Osteoblast (primary cell): ENCODE results near the gene CHCHD1. TPM values are rescaled to one million over a fixed set of nuclear protein-coding genes. Genes with fewer than 3 reads are reported as not detected.

ENCODE experiments used
- DNase-seq: peaks from one replicate; pipeline ENCODE4 v3.0.0; 2011; ENCODE audit warnings: low spot score, mixed read lengths; ENCODE audit not compliant: insufficient read length; ENCODE audit errors: missing footprints
- H2AFZ ChIP-seq: 2 replicates; pipeline ENCODE4 v1.6.0; 2011; ENCODE audit warnings: mild to moderate bottlenecking, low read length
- H3K27ac ChIP-seq: 2 replicates; pipeline ENCODE4 v1.5.1; 2011; ENCODE audit warnings: mild to moderate bottlenecking, low read depth, low read length, moderate library complexity
- H3K27me3 ChIP-seq: 2 replicates; pipeline ENCODE4 v1.6.0; 2012; ENCODE audit warnings: mild to moderate bottlenecking, control low read depth, inconsistent platforms, low read length, moderate library complexity; ENCODE audit not compliant: insufficient read depth
- H3K36me3 ChIP-seq: 2 replicates; pipeline ENCODE4 v1.5.1; 2011; ENCODE audit warnings: mild to moderate bottlenecking, low read length, control low read depth, moderate library complexity; ENCODE audit not compliant: insufficient read depth
- H3K4me1 ChIP-seq: 2 replicates; pipeline ENCODE4 v1.5.1; 2011; ENCODE audit warnings: mild to moderate bottlenecking, low read length, control low read depth, moderate library complexity; ENCODE audit not compliant: insufficient read depth
- H3K4me2 ChIP-seq: 2 replicates; pipeline ENCODE4 v1.6.0; 2011; ENCODE audit warnings: mild to moderate bottlenecking, low read length; ENCODE audit not compliant: insufficient read depth
- H3K4me3 ChIP-seq: fragments of 200-600 bp; sonication (generic); 3 replicates; pipeline ENCODE4 v1.5.1; 2012; ENCODE audit warnings: mild to moderate bottlenecking, low read length, inconsistent platforms; ENCODE audit not compliant: insufficient read depth
- H3K79me2 ChIP-seq: 2 replicates; pipeline ENCODE4 v1.6.0; 2012; ENCODE audit warnings: mild to moderate bottlenecking, low read length, control low read depth, inconsistent platforms; ENCODE audit not compliant: insufficient read depth
- H3K9me3 ChIP-seq: 2 replicates; pipeline ENCODE4 v1.5.1; 2011; ENCODE audit warnings: low read depth, low read length, control low read depth
- H4K20me1 ChIP-seq: 2 replicates; pipeline ENCODE4 v1.6.0; 2012; ENCODE audit warnings: mild to moderate bottlenecking, low read length, control low read depth; ENCODE audit not compliant: insufficient read depth
- CTCF ChIP-seq: IDR thresholded peaks from 2 replicates; pipeline ENCODE4 v1.5.1; 2011; ENCODE audit warnings: mild to moderate bottlenecking, low read depth, low read length, moderate library complexity; ENCODE audit errors: extremely low read depth
- total RNA-seq: library from RNA; depleted of rRNA; stranded (reverse); fragments of >200 nt; gene quantifications from 2 replicates; pipeline ENCODE4 v1.2.3, GENCODE V29; 2012

Gene CHCHD1
- total RNA-seq, 1 donor = 12.7 TPM

- H3K27me3 ChIP-seq = no peaks in the 10 kb centered on the region
- no peak overlapping the region for H3K4me3 ChIP-seq
- peaks cover 80% of the 10 kb centered on the region for H3K36me3 ChIP-seq
- peaks cover 13% of the 10 kb centered on the region for H4K20me1 ChIP-seq
- H2AFZ ChIP-seq = no peak overlapping the region
- no peak overlapping the region for H3K27ac ChIP-seq
- peaks cover under 1% of the 10 kb centered on the region for H3K79me2 ChIP-seq
- H3K9me3 ChIP-seq = no peaks in the 10 kb centered on the region
- no peak for DNase-seq
- H3K4me1 ChIP-seq = no peaks in the 10 kb centered on the region
- no peak for TF ChIP-seq CTCF
- H3K4me2 ChIP-seq = no peak overlapping the region
Observed at GRCh38 chr10:73801253-73801590, 19.4 kb downstream of the CHCHD1 start.

GRCh38 chr10:73802276-73802991, 20.6 kb downstream of the CHCHD1 start:
- Histone ChIP-seq H3K27me3 (no peaks in the 10 kb centered on the region), H2AFZ (no peak overlapping the region), H3K27ac (no peak overlapping the region), H4K20me1 (peaks cover 24% of the 10 kb centered on the region), H3K4me3 (no peak overlapping the region), H3K36me3 (peaks cover 80% of the 10 kb centered on the region), H3K79me2 (peaks cover 12% of the 10 kb centered on the region), H3K4me1 (no peaks in the 10 kb centered on the region), H3K4me2 (no peak overlapping the region), H3K9me3 (no peaks in the 10 kb centered on the region)
- peak; percentile 27 for TF ChIP-seq CTCF
- peak; percentile 89 for DNase-seq

- peak; percentile 69 for DNase-seq
- H4K20me1 ChIP-seq = peaks cover 31% of the 10 kb centered on the region
- no peaks in the 10 kb centered on the region for H3K27me3 ChIP-seq
- no peak overlapping the region for H3K27ac ChIP-seq
- H3K4me3 ChIP-seq = no peak overlapping the region
- no peak overlapping the region for H2AFZ ChIP-seq
- no peak overlapping the region for H3K4me2 ChIP-seq
- peaks cover 75% of the 10 kb centered on the region for H3K36me3 ChIP-seq
- H3K4me1 ChIP-seq = no peaks in the 10 kb centered on the region
- peaks cover 22% of the 10 kb centered on the region for H3K79me2 ChIP-seq
- no peak for TF ChIP-seq CTCF
- no peaks in the 10 kb centered on the region for H3K9me3 ChIP-seq
Observed at GRCh38 chr10:73803680-73804286, 21.9 kb downstream of the CHCHD1 start.

- H3K4me1 ChIP-seq = peaks cover 2% of the 10 kb centered on the region
- no peak overlapping the region for H3K4me3 ChIP-seq
- no peak for TF ChIP-seq CTCF
- H3K36me3 ChIP-seq = peaks cover 62% of the 10 kb centered on the region
- H2AFZ ChIP-seq = no peak overlapping the region
- H3K27me3 ChIP-seq = no peaks in the 10 kb centered on the region
- H3K79me2 ChIP-seq = peaks cover 42% of the 10 kb centered on the region
- no peaks in the 10 kb centered on the region for H3K9me3 ChIP-seq
- no peak overlapping the region for H3K27ac ChIP-seq
- no peak overlapping the region for H3K4me2 ChIP-seq
- DNase-seq = peak; percentile 14
- peaks cover 24% of the 10 kb centered on the region for H4K20me1 ChIP-seq
Observed at GRCh38 chr10:73806176-73806950, 24.5 kb downstream of the CHCHD1 start.
